IMR-90 (cell line): ENCODE results near the gene SLC4A1AP. TPM values are rescaled to one million over a fixed set of nuclear protein-coding genes. Genes with fewer than 3 reads are reported as not detected.
A peak's percentile ranks its signal among the peaks of the same experiment; 100 is the strongest.

Experiments
- ATAC-seq: fragments of 200-7000 bp; cut with Tn5 transposase; 2 replicates; pipeline ENCODE4 v1.9.1; 2020; ENCODE audit warnings: low read depth, mild to moderate bottlenecking, moderate library complexity
- BruUV-seq: library from RNA; stranded (reverse); fragments of 400-500 nt; replicated peaks from 2 replicates; lab custom pipeline; 2021; lab: Mats Ljungman, UMichigan
- CTCF ChIA-PET: fragments of 300-600 bp; formaldehyde crosslinking; extraction: SDS; loops from one replicate; lab custom pipeline; 2021; ENCODE audit warnings: antibody characterized with exemption; lab: Yijun Ruan, JAX
- POLR2A ChIA-PET: fragments of 300-600 bp; sonication (Branson Sonifier 250); formaldehyde crosslinking; loops from one replicate; lab custom pipeline; 2022; ENCODE audit warnings: antibody characterized with exemption; ENCODE audit not compliant: unreplicated experiment; lab: Charles Lee
- DNase-seq: peaks from one replicate; pipeline ENCODE4 v3.0.0; 2013
- H2AFZ ChIP-seq: replicated peaks from 2 replicates; pipeline ENCODE3; 2013; ENCODE audit warnings: low read length, mild to moderate bottlenecking; ENCODE audit not compliant: poor library complexity
- H2AK5ac ChIP-seq: 2 replicates; pipeline ENCODE4 v1.6.1; 2013; ENCODE audit warnings: low read depth, low read length, inconsistent platforms
- H2AK9ac ChIP-seq: replicated peaks from 2 replicates; pipeline ENCODE3; 2013; ENCODE audit warnings: mild to moderate bottlenecking, low read depth, low read length, moderate library complexity; ENCODE audit not compliant: poor library complexity
- H2BK120ac ChIP-seq: 2 replicates; pipeline ENCODE4 v1.6.1; 2013; ENCODE audit warnings: low read depth, low read length, inconsistent platforms
- H2BK15ac ChIP-seq: 3 replicates; pipeline ENCODE4 v1.6.1; 2013; ENCODE audit warnings: low read depth, low read length, inconsistent platforms
- H2BK20ac ChIP-seq: 2 replicates; pipeline ENCODE4 v1.6.1; 2013; ENCODE audit warnings: low read depth, mild to moderate bottlenecking, inconsistent platforms, low read length, moderate library complexity
- H2BK5ac ChIP-seq: 2 replicates; pipeline ENCODE4 v1.6.1; 2013; ENCODE audit warnings: mild to moderate bottlenecking, low read depth, low read length, inconsistent platforms; ENCODE audit not compliant: poor library complexity, severe bottlenecking
- H3K14ac ChIP-seq: replicated peaks from 2 replicates; pipeline ENCODE4 v1.6.1; 2013; ENCODE audit warnings: low read depth, low read length, inconsistent platforms
- H3K18ac ChIP-seq: 2 replicates; pipeline ENCODE4 v1.6.1; 2013; ENCODE audit warnings: low read depth, low read length, control low read depth
- H3K23ac ChIP-seq: 2 replicates; pipeline ENCODE4 v1.6.1; 2013; ENCODE audit warnings: low read depth, low read length, inconsistent platforms
- H3K27ac ChIP-seq: 2 replicates; pipeline ENCODE4 v1.5.1; 2013; ENCODE audit warnings: mild to moderate bottlenecking, control low read depth, low read length; ENCODE audit not compliant: insufficient read depth
- H3K27me3 ChIP-seq: 2 replicates; pipeline ENCODE4 v1.6.1; 2013; ENCODE audit warnings: low read length; ENCODE audit not compliant: control insufficient read depth, insufficient read depth
- H3K36me3 ChIP-seq: 2 replicates; pipeline ENCODE4 v1.6.1; 2013; ENCODE audit warnings: low read length, mixed read lengths; ENCODE audit not compliant: control insufficient read depth, insufficient read depth
- H3K4ac ChIP-seq: 2 replicates; pipeline ENCODE4 v1.6.1; 2013; ENCODE audit warnings: low read depth, low read length, inconsistent platforms
- H3K4me1 ChIP-seq: 2 replicates; pipeline ENCODE4 v1.6.1; 2013; ENCODE audit warnings: low read length, mixed read lengths; ENCODE audit not compliant: control insufficient read depth, insufficient read depth
- H3K4me2 ChIP-seq: 2 replicates; pipeline ENCODE4 v1.6.1; 2013; ENCODE audit warnings: low read depth, mild to moderate bottlenecking, control low read depth, low read length, moderate library complexity
- H3K4me3 ChIP-seq: 2 replicates; pipeline ENCODE4 v1.5.1; 2013; ENCODE audit warnings: low read depth, mild to moderate bottlenecking, control low read depth, low read length, moderate library complexity; ENCODE audit not compliant: insufficient read depth
- H3K56ac ChIP-seq: 2 replicates; pipeline ENCODE4 v1.6.1; 2013; ENCODE audit warnings: low read length, inconsistent platforms; ENCODE audit not compliant: insufficient read depth; ENCODE audit errors: extremely low read depth
- H3K79me1 ChIP-seq, 2 experiments: 2 replicates each; pipeline ENCODE4 v1.6.1; 2013; ENCODE audit warnings: low read length in 2 of 2, inconsistent platforms in 1 of 2, low read depth in 1 of 2
- H3K9ac ChIP-seq: 2 replicates; pipeline ENCODE4 v1.6.1; 2013; ENCODE audit warnings: low read depth, low read length, control low read depth
- H3K9me1 ChIP-seq: 2 replicates; pipeline ENCODE4 v1.6.1; 2013; ENCODE audit warnings: low read length, inconsistent platforms; ENCODE audit not compliant: insufficient read depth
- H3K9me3 ChIP-seq: 2 replicates; pipeline ENCODE4 v1.6.1; 2013; ENCODE audit warnings: low read length; ENCODE audit not compliant: control insufficient read depth, insufficient read depth
- H4K20me1 ChIP-seq: 2 replicates; pipeline ENCODE4 v1.6.1; 2013; ENCODE audit warnings: low read length, inconsistent platforms; ENCODE audit not compliant: insufficient read depth
- H4K5ac ChIP-seq: 2 replicates; pipeline ENCODE4 v1.6.1; 2013; ENCODE audit warnings: mild to moderate bottlenecking, low read depth, low read length, control low read depth
- H4K8ac ChIP-seq, 2 experiments: 2 replicates each; pipeline ENCODE4 v1.6.1; 2013; ENCODE audit warnings: low read depth in 2 of 2, low read length in 2 of 2, control low read depth in 1 of 2, inconsistent platforms in 1 of 2
- H4K91ac ChIP-seq: 2 replicates; pipeline ENCODE4 v1.6.1; 2013; ENCODE audit warnings: low read depth, low read length, inconsistent platforms; ENCODE audit not compliant: insufficient read depth
- MAFK ChIP-seq: IDR thresholded peaks from 2 replicates; pipeline ENCODE4 v1.6.1; 2012; ENCODE audit warnings: low read depth, low read length, improper control_type of control experiment
- MAZ ChIP-seq: IDR thresholded peaks from 2 replicates; pipeline ENCODE4 v1.6.1; 2012; ENCODE audit warnings: low read depth, mild to moderate bottlenecking, low read length, improper control_type of control experiment, moderate library complexity, borderline replicate concordance
- WGBS, 2 experiments: methylation state at CpG; one replicate each; pipeline versions ENCODE4 v1.1.5 to v1.1.7; 2013; ENCODE audit warnings: missing lambda C conversion rate in 2 of 2; ENCODE audit not compliant: insufficient read length in 1 of 2; ENCODE audit errors: extremely low coverage in 2 of 2; 5-methylcytosine and 5-hydroxymethylcytosine counted together
- dilution Hi-C: fragments of 300-500 bp; cut with HindIII; formaldehyde crosslinking; loops from one replicate; pipeline ENCODE4 v1.14.3; 2018; ENCODE audit warnings: low sequenced_read_pairs; ENCODE audit not compliant: unreplicated experiment
- in situ Hi-C: fragments of 300-500 bp; cut with MboI; formaldehyde crosslinking; loops from 3 replicates; pipeline ENCODE4 v1.14.3; 2019; ENCODE audit warnings: low sequenced_read_pairs, inconsistent platforms, mixed read lengths
- intact Hi-C: fragments of 100-400 bp; cut with micrococcal nuclease; formaldehyde crosslinking; loops from 2 replicates; pipeline ENCODE4 v1.10.0; 2022
- polyA plus RNA-seq, 3 experiments: library from polyadenylated mRNA; depleted of rRNA; stranded (reverse); fragments of >200 nt; gene quantifications; 2 replicates each; pipeline ENCODE4 v1.2.3, GENCODE V29; 2012; ENCODE audit warnings: low replicate concordance in 1 of 3
- total RNA-seq: library from RNA; depleted of rRNA; stranded (reverse); fragments of >200 nt; gene quantifications from 2 replicates; pipeline ENCODE4 v1.2.3, GENCODE V29; 2012

SLC4A1AP gene
- total and polyA plus RNA-seq, 2 of the 4 experiments (the other 2 are of a cell fraction), result 11.7 to 13.6 TPM

DNA sequence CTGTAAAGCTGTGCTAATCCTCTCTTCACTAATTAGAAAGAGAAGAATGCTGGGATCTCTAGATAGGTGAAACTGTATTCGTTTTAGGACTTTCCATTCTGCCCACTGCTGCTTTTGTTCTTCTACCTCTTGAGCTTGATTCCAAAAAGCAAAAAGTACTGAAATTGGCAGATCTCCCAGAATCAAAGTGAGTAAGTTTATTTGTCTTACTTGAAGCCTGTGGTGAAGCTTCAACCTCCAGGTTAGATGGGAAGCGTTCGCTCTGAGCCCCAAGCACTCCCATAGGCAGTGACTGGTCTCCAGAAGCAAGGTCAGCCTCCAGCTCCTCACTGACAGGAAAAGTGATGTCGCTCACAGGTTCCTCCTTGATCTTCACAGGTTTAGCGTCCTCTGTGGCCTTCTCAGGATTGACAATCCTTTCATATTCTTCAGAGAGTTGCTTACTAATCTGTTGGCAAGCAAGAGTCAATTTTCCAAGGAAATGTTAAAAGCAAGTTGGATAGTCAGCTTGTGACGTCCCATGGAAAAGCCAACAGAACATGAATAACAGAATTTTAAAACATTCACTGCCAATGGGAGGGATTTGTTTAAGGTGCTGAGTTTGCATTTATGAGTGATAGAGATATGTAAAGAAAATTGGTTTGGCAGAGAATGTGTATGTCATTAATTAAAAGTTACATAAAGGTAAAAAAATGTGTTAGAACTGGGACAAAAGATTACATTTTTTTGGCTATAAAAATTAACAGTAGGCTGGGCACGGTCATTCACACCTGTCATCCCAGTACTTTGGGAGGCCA is 8.3 kb upstream of the SLC4A1AP start:
- POLR2A ChIA-PET, result no interaction called here
- H2BK5ac ChIP-seq, result no peak overlapping the region
- no peaks in the 10 kb centered on the region for H3K27me3 ChIP-seq
- no peak overlapping the region for H3K4me3 ChIP-seq
- peaks cover 5% of the 10 kb centered on the region for H3K9me1 ChIP-seq
- DNase-seq (peak; percentile 91), ATAC-seq (peak; percentile 60)
- peaks cover 40% of the 10 kb centered on the region for H3K36me3 ChIP-seq
- H3K79me1 ChIP-seq, result peaks cover 2 to 10% of the 10 kb centered on the region in 2 experiments; a peak in 2 of 4 replicates
- no peak overlapping the region for H2AK9ac ChIP-seq
- H3K4me1 ChIP-seq, result no peaks in the 10 kb centered on the region; the same call in 1 of the 2 replicates
- CTCF ChIA-PET, result interaction anchor here (0.6 kb wide), 1 partner anchor 20 kb away, joined by 3 read pairs; no protein-coding TSS in a partner anchor
- TF ChIP-seq MAZ, result no peak
- TF ChIP-seq MAFK, result peak; percentile 91
- WGBS, 2 experiments, result no CpG with 5 or more reads among the region's 7 CpGs
- no peak overlapping the region for H3K27ac ChIP-seq
- H4K91ac ChIP-seq, result no peak overlapping the region
- H3K18ac ChIP-seq, result no peak overlapping the region
- BruUV-seq, result no TSS peak
- no peak overlapping the region for H4K8ac ChIP-seq
- peaks cover 4% of the 10 kb centered on the region; the same call in 1 of the 2 replicates for H4K20me1 ChIP-seq
- no peak overlapping the region for H2AK5ac ChIP-seq
- no peak overlapping the region for H3K4me2 ChIP-seq
- dilution Hi-C loops (no loop called here), in situ Hi-C loops (no loop called here), intact Hi-C loops (no loop called here)
- no peak overlapping the region for H2BK20ac ChIP-seq
- H3K9ac ChIP-seq, result no peak overlapping the region
- H4K5ac ChIP-seq, result no peak overlapping the region
- H3K4ac ChIP-seq, result no peak overlapping the region
- H3K14ac ChIP-seq, result no peak overlapping the region
- H3K23ac ChIP-seq, result no peak overlapping the region
- H2BK15ac ChIP-seq, result no peak overlapping the region
- no peak overlapping the region for H3K56ac ChIP-seq
- no peak overlapping the region for H2BK120ac ChIP-seq
- no peaks in the 10 kb centered on the region for H3K9me3 ChIP-seq
- no peak overlapping the region for H2AFZ ChIP-seq
